ENCODE measurements around the gene RNMT.

Gene RNMT

DNA sequence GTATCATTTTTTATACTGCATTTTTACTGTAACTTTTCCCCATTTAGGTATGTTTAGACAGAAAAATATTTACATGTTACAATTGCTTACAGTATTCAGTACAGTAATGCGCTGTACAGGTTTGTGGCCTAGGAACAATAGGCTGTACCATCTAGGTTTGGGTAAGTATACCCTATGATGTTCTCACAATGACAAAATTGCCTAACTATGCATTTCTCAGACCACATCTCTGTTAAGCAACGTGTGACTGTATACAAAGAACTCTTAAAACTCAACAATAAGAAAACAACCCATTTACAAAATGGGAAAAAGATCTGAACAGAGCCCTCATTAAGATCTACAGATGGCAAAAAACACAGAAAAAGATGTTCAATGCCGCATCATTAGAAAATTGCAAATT is 29.5 kb upstream of the RNMT start:
- TF ChIP-seq, protein P1, sequence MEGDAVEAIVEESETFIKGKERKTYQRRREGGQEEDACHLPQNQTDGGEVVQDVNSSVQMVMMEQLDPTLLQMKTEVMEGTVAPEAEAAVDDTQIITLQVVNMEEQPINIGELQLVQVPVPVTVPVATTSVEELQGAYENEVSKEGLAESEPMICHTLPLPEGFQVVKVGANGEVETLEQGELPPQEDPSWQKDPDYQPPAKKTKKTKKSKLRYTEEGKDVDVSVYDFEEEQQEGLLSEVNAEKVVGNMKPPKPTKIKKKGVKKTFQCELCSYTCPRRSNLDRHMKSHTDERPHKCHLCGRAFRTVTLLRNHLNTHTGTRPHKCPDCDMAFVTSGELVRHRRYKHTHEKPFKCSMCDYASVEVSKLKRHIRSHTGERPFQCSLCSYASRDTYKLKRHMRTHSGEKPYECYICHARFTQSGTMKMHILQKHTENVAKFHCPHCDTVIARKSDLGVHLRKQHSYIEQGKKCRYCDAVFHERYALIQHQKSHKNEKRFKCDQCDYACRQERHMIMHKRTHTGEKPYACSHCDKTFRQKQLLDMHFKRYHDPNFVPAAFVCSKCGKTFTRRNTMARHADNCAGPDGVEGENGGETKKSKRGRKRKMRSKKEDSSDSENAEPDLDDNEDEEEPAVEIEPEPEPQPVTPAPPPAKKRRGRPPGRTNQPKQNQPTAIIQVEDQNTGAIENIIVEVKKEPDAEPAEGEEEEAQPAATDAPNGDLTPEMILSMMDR (IDR thresholded peaks at IDR 0.05; ENCODE audit: borderline replicate concordance, insufficient read depth, low read depth, low read length) = no peak
- H3K4me3 ChIP-seq (ENCODE audit: low read depth, low read length) = no peak overlapping the region

DNA sequence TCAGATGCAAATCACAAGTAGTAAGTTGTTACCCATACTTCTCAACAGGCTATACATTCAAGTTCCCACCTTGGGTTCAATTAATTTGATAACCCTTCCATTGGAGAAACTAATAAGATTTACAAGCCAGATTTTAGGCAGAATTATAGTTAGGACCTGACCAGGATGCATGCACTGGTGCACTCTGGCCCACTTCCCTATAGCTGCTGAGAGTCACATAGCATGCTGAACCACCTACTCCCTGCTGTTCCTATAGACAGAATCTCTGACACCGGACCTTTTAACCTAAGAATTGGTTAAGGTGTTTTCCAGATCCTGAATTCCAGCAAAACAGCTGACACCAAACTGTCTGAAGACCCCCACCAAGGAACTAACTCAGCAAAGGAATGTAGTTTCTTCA is 26.3 kb upstream of the RNMT start:
- TF ChIP-seq, protein P1 (IDR thresholded peaks at IDR 0.05; ENCODE audit: borderline replicate concordance, insufficient read depth, low read depth, low read length) = no peak
- no peak overlapping the region for H3K4me3 ChIP-seq (ENCODE audit: low read depth, low read length)

DNA sequence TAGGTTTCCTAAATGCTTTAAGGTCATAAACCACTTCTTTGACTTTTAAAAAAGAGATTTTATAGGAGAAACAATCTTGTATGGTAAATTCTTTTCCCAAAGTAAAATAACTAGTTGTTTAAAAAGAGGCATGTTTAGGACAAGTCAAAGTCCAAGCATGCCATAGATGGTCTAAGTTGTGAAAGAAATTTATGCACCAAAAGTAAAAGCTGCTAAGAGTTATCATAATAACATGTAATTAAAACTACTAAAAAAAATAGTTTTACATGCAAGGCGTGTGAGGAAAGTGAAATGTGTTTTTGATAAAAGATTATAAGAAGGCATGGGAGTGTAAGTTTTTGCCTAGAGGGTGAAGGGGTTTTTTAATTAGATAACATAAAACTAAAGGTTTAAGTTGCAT is 22.6 kb upstream of the RNMT start:
- no peak overlapping the region for H3K4me3 ChIP-seq (ENCODE audit: low read depth, low read length)
- TF ChIP-seq, protein P1 (IDR thresholded peaks at IDR 0.05; ENCODE audit: borderline replicate concordance, insufficient read depth, low read depth, low read length) = no peak

DNA sequence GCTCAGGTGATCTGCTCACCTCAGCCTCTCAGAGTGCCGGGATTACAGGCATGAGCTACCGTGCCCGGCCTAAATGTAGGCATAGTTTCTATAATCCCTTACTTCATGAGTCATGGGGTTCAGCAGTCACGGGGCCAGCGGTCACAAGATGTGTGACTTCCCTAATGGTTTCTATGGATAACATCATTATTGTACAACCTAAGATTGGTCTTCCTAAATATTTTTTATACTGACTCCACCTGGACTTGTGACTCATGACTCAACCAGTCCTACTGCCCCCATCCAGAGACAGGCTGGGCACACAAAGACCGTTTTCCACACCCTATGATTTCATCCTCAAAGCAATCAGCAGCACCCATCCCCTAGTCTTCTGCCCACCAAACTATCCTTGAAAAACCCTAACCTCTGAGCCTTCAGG is 16.1 kb upstream of the RNMT start:
- no peak overlapping the region for H3K4me3 ChIP-seq (ENCODE audit: low read depth, low read length)
- TF ChIP-seq, protein P1 (IDR thresholded peaks at IDR 0.05; ENCODE audit: borderline replicate concordance, insufficient read depth, low read depth, low read length) = no peak

DNA sequence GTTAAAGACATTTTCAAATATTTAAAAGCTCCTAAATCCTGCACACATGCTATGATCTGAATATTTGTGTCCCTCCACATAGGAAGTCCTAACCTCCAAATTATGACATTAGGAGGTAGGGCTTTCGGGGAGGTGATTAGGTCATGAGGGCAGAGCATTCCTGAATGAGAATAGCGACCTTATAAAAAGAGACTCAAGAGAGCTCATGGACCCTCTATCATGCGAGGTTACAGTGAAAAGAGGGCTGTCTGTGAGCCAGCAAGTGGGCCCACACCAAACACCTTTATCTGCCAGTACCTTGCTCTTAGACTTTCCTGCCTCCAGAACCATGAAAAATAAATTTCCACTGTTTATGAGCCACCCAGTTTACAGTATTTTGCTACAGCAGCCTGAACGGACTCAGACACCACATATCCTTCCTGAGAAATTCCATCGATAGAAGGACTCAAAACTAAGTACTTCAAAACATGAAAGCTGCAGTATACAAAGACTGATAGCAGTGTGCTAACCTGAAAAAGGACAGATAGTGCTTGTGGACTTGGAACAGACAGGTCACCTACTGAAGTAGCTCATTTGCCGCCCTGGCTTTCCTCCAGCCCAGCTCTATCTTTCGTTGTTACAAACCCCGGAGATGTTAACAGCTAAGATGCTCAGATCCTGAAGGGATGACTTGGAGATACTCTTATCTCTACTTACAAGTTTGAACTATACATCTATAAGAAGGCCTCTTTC is 13.9 kb upstream of the RNMT start:
- TF ChIP-seq, protein P1 (IDR thresholded peaks at IDR 0.05; ENCODE audit: borderline replicate concordance, insufficient read depth, low read depth, low read length) = no peak
- H3K4me3 ChIP-seq (ENCODE audit: low read depth, low read length) = no peak overlapping the region

DNA sequence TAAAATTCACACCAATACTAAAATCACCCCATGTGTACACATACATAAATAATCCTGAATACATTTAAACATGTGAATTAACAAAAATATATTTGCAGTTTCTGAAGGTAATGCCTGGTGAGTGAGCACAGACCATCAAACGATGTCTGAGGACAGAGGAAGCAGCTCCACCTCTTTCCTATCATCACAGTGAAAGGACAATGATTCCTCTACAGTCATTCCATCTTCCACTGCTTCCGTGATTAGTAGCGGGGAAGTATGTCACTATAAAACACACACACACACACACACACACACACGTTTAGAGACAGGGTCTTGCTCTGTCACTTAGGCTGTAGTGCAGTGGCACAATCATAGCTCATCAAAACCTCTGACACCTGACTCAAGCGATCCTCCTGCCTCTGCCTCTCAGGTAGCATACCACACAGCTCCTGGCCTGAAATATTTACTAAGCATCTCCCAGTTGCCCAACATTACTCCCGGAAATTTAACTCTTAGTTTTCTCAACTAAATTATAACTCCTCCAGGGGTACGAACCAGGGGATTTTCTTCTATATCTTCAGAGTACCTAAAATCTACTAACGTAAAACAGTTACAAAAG is 12.9 kb upstream of the RNMT start:
- TF ChIP-seq, protein P1 (IDR thresholded peaks at IDR 0.05; ENCODE audit: borderline replicate concordance, insufficient read depth, low read depth, low read length) = no peak
- no peak overlapping the region for H3K4me3 ChIP-seq (ENCODE audit: low read depth, low read length)

DNA sequence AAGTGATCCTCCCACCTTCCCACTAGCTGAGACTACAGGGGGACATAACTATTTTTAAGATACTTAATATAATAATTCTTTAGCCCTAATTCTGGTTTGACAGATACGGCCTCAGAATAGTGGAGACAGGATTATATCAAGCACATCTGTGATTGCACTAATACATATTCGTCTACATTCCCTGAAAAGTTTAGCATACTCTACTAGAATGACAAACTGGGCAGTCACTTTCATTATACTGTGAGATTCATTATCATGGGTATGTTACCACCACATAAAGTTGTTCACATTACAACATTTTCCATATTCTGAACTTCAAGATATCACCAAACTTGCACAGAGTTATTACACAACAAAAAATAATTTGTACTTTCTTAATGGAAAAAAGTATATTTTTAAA is 11.1 kb upstream of the RNMT start:
- TF ChIP-seq, protein P1 (IDR thresholded peaks at IDR 0.05; ENCODE audit: borderline replicate concordance, insufficient read depth, low read depth, low read length) = no peak
- no peak overlapping the region for H3K4me3 ChIP-seq (ENCODE audit: low read depth, low read length)
